ENCODE results near the gene DCP2. TPM values are rescaled to one million over a fixed set of nuclear protein-coding genes. Genes with fewer than 3 reads are reported as not detected.

Gene DCP2
- total RNA-seq, 1 donor = 27.9 TPM

- H3K4me1 ChIP-seq (ENCODE audit: insufficient read depth, low read length) = peaks cover 14% of the 10 kb centered on the region
- peak; percentile 93 for TF ChIP-seq CTCF (IDR thresholded peaks at IDR 0.05; ENCODE audit: extremely low read depth, low read depth, low read length)
- H3K36me3 ChIP-seq (ENCODE audit: insufficient read depth, low read length) = peaks cover 5% of the 10 kb centered on the region
- H4K20me1 ChIP-seq (ENCODE audit: insufficient read depth, low read length) = no peaks in the 10 kb centered on the region
- H3K27me3 ChIP-seq (ENCODE audit: insufficient read depth, low read length) = no peaks in the 10 kb centered on the region
- H2AFZ ChIP-seq (ENCODE audit: low read length) = no peak overlapping the region
- H3K27ac ChIP-seq (ENCODE audit: low read depth, low read length) = peak overlapping the region; percentile 49
- peaks cover 57% of the 10 kb centered on the region for H3K79me2 ChIP-seq (ENCODE audit: insufficient read depth, low read length)
- H3K4me3 ChIP-seq (ENCODE audit: insufficient read depth, low read length) = no peak overlapping the region
- H3K9me3 ChIP-seq (ENCODE audit: low read depth, low read length) = no peaks in the 10 kb centered on the region
- DNase-seq (ENCODE audit: insufficient read length, low spot score, missing footprints) = no peak
- H3K4me2 ChIP-seq (ENCODE audit: insufficient read depth, low read length) = peak overlapping the region; percentile 11
Observed at GRCh38 chr5:112995764-112996618, 19.4 kb downstream of the DCP2 start.

- peaks cover 14% of the 10 kb centered on the region for H3K4me1 ChIP-seq (ENCODE audit: insufficient read depth, low read length)
- no peak for DNase-seq (ENCODE audit: insufficient read length, low spot score, missing footprints)
- peaks cover 12% of the 10 kb centered on the region for H3K36me3 ChIP-seq (ENCODE audit: insufficient read depth, low read length)
- no peaks in the 10 kb centered on the region for H4K20me1 ChIP-seq (ENCODE audit: insufficient read depth, low read length)
- H3K9me3 ChIP-seq (ENCODE audit: low read depth, low read length) = no peaks in the 10 kb centered on the region
- H3K4me2 ChIP-seq (ENCODE audit: insufficient read depth, low read length) = no peak overlapping the region
- H2AFZ ChIP-seq (ENCODE audit: low read length) = no peak overlapping the region
- no peak for TF ChIP-seq CTCF (IDR thresholded peaks at IDR 0.05; ENCODE audit: extremely low read depth, low read depth, low read length)
- peak overlapping the region; percentile 49 for H3K27ac ChIP-seq (ENCODE audit: low read depth, low read length)
- no peaks in the 10 kb centered on the region for H3K27me3 ChIP-seq (ENCODE audit: insufficient read depth, low read length)
- no peak overlapping the region for H3K4me3 ChIP-seq (ENCODE audit: insufficient read depth, low read length)
- peaks cover 50% of the 10 kb centered on the region for H3K79me2 ChIP-seq (ENCODE audit: insufficient read depth, low read length)
Observed at GRCh38 chr5:112996830-112997374, 20.3 kb downstream of the DCP2 start.

- H3K27ac ChIP-seq (ENCODE audit: low read depth, low read length) = peak overlapping the region; percentile 19
- H3K79me2 ChIP-seq (ENCODE audit: insufficient read depth, low read length) = peaks cover 39% of the 10 kb centered on the region
- H2AFZ ChIP-seq (ENCODE audit: low read length) = no peak overlapping the region
- peaks cover 16% of the 10 kb centered on the region for H3K36me3 ChIP-seq (ENCODE audit: insufficient read depth, low read length)
- H3K4me2 ChIP-seq (ENCODE audit: insufficient read depth, low read length) = no peak overlapping the region
- no peaks in the 10 kb centered on the region for H3K27me3 ChIP-seq (ENCODE audit: insufficient read depth, low read length)
- DNase-seq (ENCODE audit: insufficient read length, low spot score, missing footprints) = no peak
- no peaks in the 10 kb centered on the region for H3K9me3 ChIP-seq (ENCODE audit: low read depth, low read length)
- H3K4me1 ChIP-seq (ENCODE audit: insufficient read depth, low read length) = peaks cover 14% of the 10 kb centered on the region
- no peak overlapping the region for H3K4me3 ChIP-seq (ENCODE audit: insufficient read depth, low read length)
- no peaks in the 10 kb centered on the region for H4K20me1 ChIP-seq (ENCODE audit: insufficient read depth, low read length)
- no peak for TF ChIP-seq CTCF (IDR thresholded peaks at IDR 0.05; ENCODE audit: extremely low read depth, low read depth, low read length)
Observed at GRCh38 chr5:112998296-112998695, 21.7 kb downstream of the DCP2 start.

GRCh38 chr5:113000466-113000865 lies 23.9 kb downstream of the DCP2 start:
- no peaks in the 10 kb centered on the region for H3K9me3 ChIP-seq (ENCODE audit: low read depth, low read length)
- H3K36me3 ChIP-seq (ENCODE audit: insufficient read depth, low read length) = peaks cover 29% of the 10 kb centered on the region
- no peak overlapping the region for H3K4me2 ChIP-seq (ENCODE audit: insufficient read depth, low read length)
- no peak overlapping the region for H3K27ac ChIP-seq (ENCODE audit: low read depth, low read length)
- H3K79me2 ChIP-seq (ENCODE audit: insufficient read depth, low read length) = peaks cover 39% of the 10 kb centered on the region
- H3K4me3 ChIP-seq (ENCODE audit: insufficient read depth, low read length) = no peak overlapping the region
- no peak overlapping the region for H2AFZ ChIP-seq (ENCODE audit: low read length)
- H3K27me3 ChIP-seq (ENCODE audit: insufficient read depth, low read length) = no peaks in the 10 kb centered on the region
- H3K4me1 ChIP-seq (ENCODE audit: insufficient read depth, low read length) = peaks cover 14% of the 10 kb centered on the region
- no peaks in the 10 kb centered on the region for H4K20me1 ChIP-seq (ENCODE audit: insufficient read depth, low read length)
- TF ChIP-seq CTCF (IDR thresholded peaks at IDR 0.05; ENCODE audit: extremely low read depth, low read depth, low read length) = no peak
- DNase-seq (ENCODE audit: insufficient read length, low spot score, missing footprints) = no peak

All from osteoblast (primary cell).